HepG2 (cell line): ENCODE measurements around the gene SH3BP5. TPM values are rescaled to one million over a fixed set of nuclear protein-coding genes. Genes with fewer than 3 reads are reported as not detected.
A peak's percentile ranks its signal among the peaks of the same experiment; 100 is the strongest.

Source experiments
- ATAC-seq: fragments of 200-7000 bp; cut with Tn5 transposase; 3 replicates; pipeline ENCODE4 v1.9.1; 2020; ENCODE audit warnings: mild to moderate bottlenecking, moderate library complexity
- BruUV-seq: library from RNA; stranded (reverse); fragments of 400-500 nt; replicated peaks from 2 replicates; lab custom pipeline; 2021; lab: Mats Ljungman, UMichigan
- CTCF ChIA-PET: fragments of 300-600 bp; formaldehyde crosslinking; extraction: SDS; loops from one replicate; lab custom pipeline; 2021; ENCODE audit warnings: low total read pairs, inconsistent platforms, low intra/inter-chr PET ratio; lab: Yijun Ruan, JAX
- POLR2A ChIA-PET: fragments of 350-600 bp; sonication (Branson Sonifier 250); formaldehyde crosslinking; loops from one replicate; lab custom pipeline; 2020; ENCODE audit warnings: antibody characterized with exemption, inconsistent platforms; lab: Yijun Ruan, JAX
- DNase-seq: peaks from one replicate; pipeline ENCODE4 v3.0.0-alpha.2; 2015; ENCODE audit warnings: low spot score
- FAIRE-seq: peaks from 3 replicates; lab custom pipeline; 2011; peaks lifted over from hg19 to GRCh38; lab: Jason Lieb, UNC
- H2AFZ ChIP-seq: one replicate; pipeline ENCODE4 v1.6.1; 2011; ENCODE audit warnings: low read length, inconsistent platforms
- H3K27ac ChIP-seq: fragments of 300-600 bp; 3 replicates; pipeline ENCODE4 v1.8.0; 2011; ENCODE audit warnings: mixed run types, mild to moderate bottlenecking, mixed read lengths, low read length, inconsistent platforms; ENCODE audit not compliant: insufficient read depth; ENCODE audit errors: extremely low read length
- H3K27me3 ChIP-seq, 2 experiments: fragments of 200-600 bp in 1 of 2; 2 replicates in 1 of 2; 3 replicates in 1 of 2; pipeline versions ENCODE4 v1.6.0 to v1.8.0; 2011; ENCODE audit warnings: low read length in 2 of 2, mild to moderate bottlenecking in 2 of 2, moderate library complexity in 2 of 2, inconsistent platforms in 1 of 2; ENCODE audit not compliant: insufficient read depth in 2 of 2, control insufficient read depth in 1 of 2
- H3K36me3 ChIP-seq, 2 experiments: fragments of 200-600 bp in 1 of 2; replicated peaks in 1 of 2; 2 replicates in 1 of 2; 3 replicates in 1 of 2; pipeline versions ENCODE4 v1.5.1 to v1.8.0; 2011; ENCODE audit warnings: low read length in 2 of 2, inconsistent platforms in 1 of 2; ENCODE audit not compliant: insufficient read depth in 2 of 2, control insufficient read depth in 1 of 2
- H3K4me1 ChIP-seq: 2 replicates; pipeline ENCODE4 v1.5.1; 2012; ENCODE audit warnings: low read length, inconsistent platforms; ENCODE audit not compliant: insufficient read depth
- H3K4me2 ChIP-seq: 2 replicates; pipeline ENCODE4 v1.6.0; 2011; ENCODE audit warnings: low read depth, low read length, inconsistent platforms
- H3K4me3 ChIP-seq, 3 experiments: fragments of 200-600 bp in 1 of 3; sonication (generic), shearing (Covaris generic) in 1 of 3; replicated peaks in 1 of 3; 2 replicates each; pipeline ENCODE4 v1.5.1; 2011 to 2016; ENCODE audit warnings: low read length in 3 of 3, inconsistent platforms in 2 of 3, low read depth in 2 of 3, mild to moderate bottlenecking in 2 of 3, control low read depth in 1 of 3, mixed read lengths in 1 of 3; ENCODE audit not compliant: insufficient read depth in 1 of 3
- H3K79me2 ChIP-seq: one replicate; pipeline ENCODE4 v1.6.1; 2011; ENCODE audit warnings: low read length, inconsistent platforms; ENCODE audit not compliant: insufficient read depth
- H3K9ac ChIP-seq: 2 replicates; pipeline ENCODE4 v1.6.0; 2011; ENCODE audit warnings: mild to moderate bottlenecking, low read depth, low read length, inconsistent platforms; ENCODE audit not compliant: insufficient read depth
- H3K9me3 ChIP-seq: 2 replicates; pipeline ENCODE4 v1.5.1; 2012; ENCODE audit warnings: mild to moderate bottlenecking, low read length
- H4K20me1 ChIP-seq: 2 replicates; pipeline ENCODE4 v1.6.0; 2011; ENCODE audit warnings: inconsistent platforms, mild to moderate bottlenecking, low read length, moderate library complexity; ENCODE audit not compliant: insufficient read depth
- ADNP ChIP-seq: sonication (generic); formaldehyde crosslinking; IDR thresholded peaks from 2 replicates; pipeline ENCODE4 v1.4.0; 2020; ENCODE audit warnings: missing genetic modification reagents
- ARNT ChIP-seq: fragments of 450-650 bp; IDR thresholded peaks from 2 replicates; pipeline ENCODE4 v1.6.1; 2017
- ELF4 ChIP-seq: sonication (generic); formaldehyde crosslinking; IDR thresholded peaks from 2 replicates; pipeline ENCODE4 v1.5.0; 2020; ENCODE audit warnings: missing genetic modification reagents, mild to moderate bottlenecking, moderate library complexity, borderline replicate concordance
- SIN3A ChIP-seq: IDR thresholded peaks from 2 replicates; pipeline ENCODE4 v1.6.1; 2011; ENCODE audit warnings: low read depth, mild to moderate bottlenecking, control low read depth, low read length, borderline replicate concordance
- SNAPC2 ChIP-seq: sonication (generic); formaldehyde crosslinking; IDR thresholded peaks from 2 replicates; pipeline ENCODE4 v1.8.1; 2022; ENCODE audit warnings: mild to moderate bottlenecking, missing genetic modification reagents
- ZMYM4 ChIP-seq: sonication (generic); formaldehyde crosslinking; IDR thresholded peaks from 2 replicates; pipeline ENCODE4 v1.8.1; 2023; ENCODE audit warnings: mild to moderate bottlenecking, missing genetic modification reagents
- ZNF709 ChIP-seq: sonication (generic); formaldehyde crosslinking; IDR thresholded peaks from 2 replicates; pipeline ENCODE4 v1.5.0; 2020; ENCODE audit warnings: mild to moderate bottlenecking, missing genetic modification reagents
- ZNF776 ChIP-seq: sonication (generic); formaldehyde crosslinking; IDR thresholded peaks from 2 replicates; pipeline ENCODE4 v1.4.0; 2020; ENCODE audit warnings: mild to moderate bottlenecking, missing genetic modification reagents
- WGBS: methylation state at CpG from one replicate; pipeline ENCODE4 v1.1.6; 2017; ENCODE audit warnings: low lambda C conversion rate; 5-methylcytosine and 5-hydroxymethylcytosine counted together
- in situ Hi-C: cut with HindIII; loops from 2 replicates; pipeline ENCODE4 v1.10.0; 2017; ENCODE audit warnings: low pct_unique_long_range_greater_than_20kb; ENCODE audit not compliant: extremely low pct_ligation_motif_present
- intact Hi-C: fragments of 100-400 bp; cut with micrococcal nuclease; formaldehyde crosslinking; loops from one replicate; pipeline ENCODE4 v1.10.0; 2022; ENCODE audit not compliant: unreplicated experiment
- polyA plus RNA-seq, 8 experiments: library from polyadenylated mRNA; depleted of rRNA in 3 of 8; stranded (reverse) in 7 of 8; unstranded in 1 of 8; fragments of >200 nt; fragmentation: Illumina TruSeq in 4 of 8; extraction: Trizol in 4 of 8; gene quantifications; 2 replicates each; pipeline versions ENCODE4 v1.2.1 to v1.2.3, GENCODE V29; 2011 to 2016; ENCODE audit warnings: low read depth in 4 of 8, missing spikeins in 1 of 8, mixed read lengths in 1 of 8; ENCODE audit not compliant: insufficient read depth in 1 of 8
- total RNA-seq, 5 experiments: library from RNA; depleted of rRNA; stranded (reverse); fragments of >200 nt; fragmentation: Illumina TruSeq; extraction: Trizol; gene quantifications; 2 replicates each; pipeline ENCODE4 v1.2.3, GENCODE V29; 2016; ENCODE audit warnings: low read depth in 1 of 5
- TF ChIP-seq, protein P1 (sequence below): IDR thresholded peaks from 2 replicates; pipeline ENCODE4 v1.6.1; 2016; ENCODE audit warnings: low read depth

SH3BP5 gene
- total and polyA plus RNA-seq, 2 of the 13 experiments (the other 11 are each of a cell fraction or from before 2014, with no cell fraction given): 0.09 to 0.16 TPM

DNA sequence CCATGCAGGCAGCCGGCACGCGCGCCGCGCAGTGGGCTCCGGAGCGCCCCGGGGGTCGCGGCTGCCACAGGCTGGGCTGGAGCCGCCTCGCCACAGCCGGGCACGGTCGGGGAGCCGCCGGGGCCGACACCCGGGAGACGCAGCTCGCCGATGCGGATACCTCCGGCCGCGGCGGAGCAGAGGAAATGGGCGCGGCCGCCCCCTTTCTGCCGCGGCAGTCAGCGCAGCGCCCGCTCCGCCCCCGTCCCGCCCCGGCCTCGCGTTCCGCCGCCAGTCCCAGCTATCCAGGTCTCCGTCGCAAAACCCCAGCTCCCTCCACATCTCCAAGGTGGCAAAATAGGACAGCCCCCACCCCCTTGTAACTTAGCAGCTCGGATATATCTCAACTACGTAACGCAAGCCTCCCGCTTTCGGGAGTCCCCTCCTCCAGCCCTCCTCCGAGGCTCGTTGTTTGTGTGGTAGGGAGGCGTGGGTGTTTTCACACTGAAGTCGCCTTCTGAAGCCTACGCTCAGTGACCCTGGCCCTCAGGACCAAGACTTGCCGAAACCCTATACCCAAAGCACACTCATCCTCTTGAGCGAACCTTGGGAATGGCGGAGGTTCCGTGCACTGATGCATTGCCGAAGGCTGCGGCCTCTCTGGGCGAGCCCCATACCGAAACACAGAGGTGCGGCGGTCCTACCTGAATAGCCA, at the start of gene SH3BP5 (continued):
- no peak for TF ChIP-seq SIN3A
- TF ChIP-seq ZMYM4 (CRISPR knock-in tag): peak; percentile 53; the same call in 1 of the 2 replicates
- no peak for TF ChIP-seq ELF4 (CRISPR knock-in tag)
- TF ChIP-seq ARNT: no peak
- no peak for TF ChIP-seq ADNP (CRISPR knock-in tag)
- TF ChIP-seq, protein P1, sequence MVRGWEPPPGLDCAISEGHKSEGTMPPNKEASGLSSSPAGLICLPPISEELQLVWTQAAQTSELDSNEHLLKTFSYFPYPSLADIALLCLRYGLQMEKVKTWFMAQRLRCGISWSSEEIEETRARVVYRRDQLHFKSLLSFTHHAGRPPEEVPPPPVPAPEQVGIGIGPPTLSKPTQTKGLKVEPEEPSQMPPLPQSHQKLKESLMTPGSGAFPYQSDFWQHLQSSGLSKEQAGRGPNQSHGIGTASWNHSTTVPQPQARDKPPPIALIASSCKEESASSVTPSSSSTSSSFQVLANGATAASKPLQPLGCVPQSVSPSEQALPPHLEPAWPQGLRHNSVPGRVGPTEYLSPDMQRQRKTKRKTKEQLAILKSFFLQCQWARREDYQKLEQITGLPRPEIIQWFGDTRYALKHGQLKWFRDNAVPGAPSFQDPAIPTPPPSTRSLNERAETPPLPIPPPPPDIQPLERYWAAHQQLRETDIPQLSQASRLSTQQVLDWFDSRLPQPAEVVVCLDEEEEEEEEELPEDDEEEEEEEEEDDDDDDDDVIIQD (CRISPR knock-in tag): no peak
- TF ChIP-seq ZNF776 (CRISPR knock-in tag): peak; percentile 69; the same call in 1 of the 2 replicates

DNA sequence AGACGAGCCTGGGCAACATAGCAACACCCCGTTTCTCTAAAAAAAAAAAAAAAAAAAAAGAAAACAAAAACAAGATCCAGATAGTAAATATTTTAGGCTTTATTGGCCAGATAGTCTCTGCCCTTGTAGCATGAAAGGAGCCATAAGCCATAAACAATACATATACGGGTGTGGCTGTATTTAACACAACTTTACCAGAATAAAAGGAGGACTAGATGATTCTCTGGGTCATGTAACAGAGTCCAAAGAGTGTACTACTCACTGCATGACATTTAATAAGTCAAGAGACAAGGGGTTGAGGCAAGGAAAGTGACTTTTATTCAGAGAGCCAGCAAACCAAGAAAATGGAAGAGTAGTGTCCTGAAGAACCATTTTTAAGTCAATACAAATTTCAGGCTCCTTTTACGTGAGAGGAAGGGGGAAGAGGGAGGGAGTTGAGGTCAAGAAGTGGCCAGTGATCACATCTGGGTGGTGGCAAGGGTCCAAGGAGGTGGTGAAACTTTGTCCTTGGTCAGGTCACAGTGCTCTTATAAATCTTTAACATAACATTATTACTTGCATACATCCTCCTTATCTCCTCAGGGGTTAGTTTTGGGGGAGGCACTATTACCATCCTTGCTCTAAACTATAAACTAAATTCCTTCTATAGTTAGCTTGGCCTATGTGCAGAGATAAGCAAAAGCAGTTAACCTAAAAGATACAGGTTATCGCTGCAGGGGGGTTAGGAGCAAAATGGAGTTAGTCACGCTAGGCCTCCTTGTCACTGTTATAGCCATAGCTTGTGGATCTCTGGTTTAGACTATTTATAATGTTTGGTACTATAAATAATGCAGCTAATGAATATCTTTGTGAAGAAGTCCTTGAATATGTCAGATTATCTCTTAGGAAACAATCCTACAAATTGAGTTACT, 48.8 kb upstream of the SH3BP5 start:
- no peaks in the 10 kb centered on the region for H3K27me3 ChIP-seq
- no peak overlapping the region for H3K4me3 ChIP-seq
- 12% methylated on average over 6 of the region's 6 CpGs for WGBS
- H2AFZ ChIP-seq: no peak overlapping the region
- BruUV-seq: no TSS peak
- no peaks in the 10 kb centered on the region for H4K20me1 ChIP-seq
- H3K27ac ChIP-seq: no peak overlapping the region
- in situ Hi-C loops: loop anchor here (10.0 kb wide), 1 partner anchor 266 kb away; no protein-coding TSS in a partner anchor
- peaks cover 6% of the 10 kb centered on the region; the same call in 1 of the 2 replicates for H3K4me1 ChIP-seq
- ATAC-seq (no peak), DNase-seq (no peak), FAIRE-seq (no peak)
- intact Hi-C loops: no loop called here
- no peak overlapping the region for H3K9ac ChIP-seq
- TF ChIP-seq ZNF709 (CRISPR knock-in tag) (no peak), SNAPC2 (CRISPR knock-in tag) (no peak)
- ChIA-PET POLR2A (no interaction called here), CTCF (no interaction called here)
- H3K79me2 ChIP-seq: no peaks in the 10 kb centered on the region
- no peaks in the 10 kb centered on the region for H3K36me3 ChIP-seq
- H3K4me2 ChIP-seq: no peak overlapping the region
- no peaks in the 10 kb centered on the region; the same call in 1 of the 2 replicates for H3K9me3 ChIP-seq
